ENCODE results near the gene HSD11B1L.

GRCh38 chr19:5676772-5677105 lies 4.1 kb upstream of the HSD11B1L start:
- TF ChIP-seq CTCF (IDR thresholded peaks at IDR 0.05; ENCODE audit: insufficient read depth, low read length) (no peak), POLR2AphosphoS5 (IDR thresholded peaks at IDR 0.05; ENCODE audit: low read depth) (no peak), REST (IDR thresholded peaks at IDR 0.05; ENCODE audit: insufficient replicate concordance, low read depth) (no peak), SPI1 (IDR thresholded peaks at IDR 0.05; ENCODE audit: borderline replicate concordance, low read depth) (no peak), GABPA (IDR thresholded peaks at IDR 0.05; ENCODE audit: low read depth) (no peak)

All from HL-60 (cell line).